Measurements from ENCODE around the gene SLC2A13.

DNA sequence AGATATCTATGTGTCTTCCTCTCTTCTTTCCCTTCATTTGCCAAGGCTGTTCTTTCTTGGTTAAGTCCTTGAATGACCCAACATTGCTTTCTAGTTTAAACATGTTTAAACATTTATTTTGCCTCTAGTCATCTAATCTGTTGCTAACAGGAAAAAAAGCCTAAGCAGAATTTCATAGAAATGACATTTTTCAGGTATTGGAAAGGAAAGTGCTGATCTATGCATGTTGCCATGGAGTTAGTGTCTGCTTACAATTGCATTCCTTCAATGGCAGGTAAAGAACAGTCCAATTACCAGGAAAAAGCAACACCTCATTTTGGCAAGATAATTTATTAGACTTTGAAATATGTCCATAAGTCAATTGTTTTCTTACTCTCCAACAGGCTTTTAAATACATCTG, 21.5 kb upstream of the SLC2A13 start:
- TF ChIP-seq, protein P1, sequence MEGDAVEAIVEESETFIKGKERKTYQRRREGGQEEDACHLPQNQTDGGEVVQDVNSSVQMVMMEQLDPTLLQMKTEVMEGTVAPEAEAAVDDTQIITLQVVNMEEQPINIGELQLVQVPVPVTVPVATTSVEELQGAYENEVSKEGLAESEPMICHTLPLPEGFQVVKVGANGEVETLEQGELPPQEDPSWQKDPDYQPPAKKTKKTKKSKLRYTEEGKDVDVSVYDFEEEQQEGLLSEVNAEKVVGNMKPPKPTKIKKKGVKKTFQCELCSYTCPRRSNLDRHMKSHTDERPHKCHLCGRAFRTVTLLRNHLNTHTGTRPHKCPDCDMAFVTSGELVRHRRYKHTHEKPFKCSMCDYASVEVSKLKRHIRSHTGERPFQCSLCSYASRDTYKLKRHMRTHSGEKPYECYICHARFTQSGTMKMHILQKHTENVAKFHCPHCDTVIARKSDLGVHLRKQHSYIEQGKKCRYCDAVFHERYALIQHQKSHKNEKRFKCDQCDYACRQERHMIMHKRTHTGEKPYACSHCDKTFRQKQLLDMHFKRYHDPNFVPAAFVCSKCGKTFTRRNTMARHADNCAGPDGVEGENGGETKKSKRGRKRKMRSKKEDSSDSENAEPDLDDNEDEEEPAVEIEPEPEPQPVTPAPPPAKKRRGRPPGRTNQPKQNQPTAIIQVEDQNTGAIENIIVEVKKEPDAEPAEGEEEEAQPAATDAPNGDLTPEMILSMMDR (IDR thresholded peaks at IDR 0.05), result no peak
- TF ChIP-seq POLR2A (IDR thresholded peaks at IDR 0.05) (no peak), EP300 (IDR thresholded peaks at IDR 0.05) (no peak)

Data from tibial nerve (tissue), 4 donors.